ENCODE measurements around the gene GRM5.
"Not testable (repeated sequence)": the region's sequence is repeated elsewhere in the genome, so short reads cannot be mapped to it uniquely, and the experiment has no call there.

The GRM5 gene

GRCh38 chr11:89065651-89066201 lies at the start of gene GRM5:
Gene GRM5, minus strand, starts transcription at chr11:89065982. Its CDS starts 18,110 bp downstream, at chr11:89047872.
- not testable (repeated sequence) for H3K36me3 ChIP-seq (ENCODE audit: control insufficient read depth, insufficient read depth, low read length); DNase-seq (ENCODE audit: extremely low read depth, insufficient read length); H3K27me3 ChIP-seq (replicated peaks; ENCODE audit: control insufficient read depth, insufficient read depth, low read length); H3K4me3 ChIP-seq (replicated peaks; ENCODE audit: low read depth, low read length)

- H3K4me3 ChIP-seq (replicated peaks; ENCODE audit: low read depth, low read length); DNase-seq (ENCODE audit: extremely low read depth, insufficient read length); H3K27me3 ChIP-seq (replicated peaks; ENCODE audit: control insufficient read depth, insufficient read depth, low read length); H3K36me3 ChIP-seq (ENCODE audit: control insufficient read depth, insufficient read depth, low read length): not testable (repeated sequence)
- TF ChIP-seq, protein P1, sequence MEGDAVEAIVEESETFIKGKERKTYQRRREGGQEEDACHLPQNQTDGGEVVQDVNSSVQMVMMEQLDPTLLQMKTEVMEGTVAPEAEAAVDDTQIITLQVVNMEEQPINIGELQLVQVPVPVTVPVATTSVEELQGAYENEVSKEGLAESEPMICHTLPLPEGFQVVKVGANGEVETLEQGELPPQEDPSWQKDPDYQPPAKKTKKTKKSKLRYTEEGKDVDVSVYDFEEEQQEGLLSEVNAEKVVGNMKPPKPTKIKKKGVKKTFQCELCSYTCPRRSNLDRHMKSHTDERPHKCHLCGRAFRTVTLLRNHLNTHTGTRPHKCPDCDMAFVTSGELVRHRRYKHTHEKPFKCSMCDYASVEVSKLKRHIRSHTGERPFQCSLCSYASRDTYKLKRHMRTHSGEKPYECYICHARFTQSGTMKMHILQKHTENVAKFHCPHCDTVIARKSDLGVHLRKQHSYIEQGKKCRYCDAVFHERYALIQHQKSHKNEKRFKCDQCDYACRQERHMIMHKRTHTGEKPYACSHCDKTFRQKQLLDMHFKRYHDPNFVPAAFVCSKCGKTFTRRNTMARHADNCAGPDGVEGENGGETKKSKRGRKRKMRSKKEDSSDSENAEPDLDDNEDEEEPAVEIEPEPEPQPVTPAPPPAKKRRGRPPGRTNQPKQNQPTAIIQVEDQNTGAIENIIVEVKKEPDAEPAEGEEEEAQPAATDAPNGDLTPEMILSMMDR (IDR thresholded peaks at IDR 0.05; ENCODE audit: insufficient read depth, low read length, poor library complexity, severe bottlenecking): peak; percentile 65
These were observed 32.2 kb upstream of the GRM5 start for GRCh38 chr11:89097956-89098355.

DNA sequence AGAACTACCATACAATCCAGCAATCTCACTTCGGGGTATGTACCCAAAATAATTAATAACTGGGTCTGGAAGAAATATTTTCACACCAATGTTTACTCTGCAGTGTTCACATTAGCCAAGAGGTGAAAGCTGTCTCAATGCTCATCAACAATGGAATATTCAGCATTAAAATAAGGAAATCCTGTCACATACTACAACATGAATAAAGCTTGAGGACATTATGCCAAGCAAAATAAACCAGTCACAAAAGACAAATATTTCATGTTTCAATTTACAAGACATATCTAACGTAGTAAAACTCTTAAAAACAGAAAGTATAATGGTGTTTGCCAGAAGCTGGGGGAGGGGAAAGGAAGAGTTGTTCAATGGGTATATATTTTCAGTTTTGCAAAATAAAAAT lies 28.0 kb upstream of the GRM5 start:
- not testable (repeated sequence) for H3K4me3 ChIP-seq (replicated peaks; ENCODE audit: low read depth, low read length); DNase-seq (ENCODE audit: extremely low read depth, insufficient read length); H3K36me3 ChIP-seq (ENCODE audit: control insufficient read depth, insufficient read depth, low read length); H3K27me3 ChIP-seq (replicated peaks; ENCODE audit: control insufficient read depth, insufficient read depth, low read length)

DNA sequence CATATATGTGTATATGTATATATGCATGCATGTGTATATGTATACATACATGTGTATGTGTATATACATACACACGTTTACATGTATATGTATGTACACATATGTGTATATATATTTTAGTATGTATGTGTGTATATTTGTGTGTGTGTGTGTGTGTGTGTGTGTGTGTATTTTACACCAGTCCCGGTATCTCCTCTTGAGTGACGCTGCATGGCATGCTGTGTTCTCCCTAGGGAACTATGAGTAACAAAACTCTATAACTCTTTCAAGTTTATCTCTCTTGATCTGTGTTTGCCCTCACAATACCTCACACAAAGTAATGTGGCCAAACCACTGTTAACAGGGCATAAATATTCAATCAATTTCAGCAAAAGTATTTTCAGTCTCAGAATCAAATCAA lies 19.2 kb upstream of the GRM5 start:
- not testable (repeated sequence) for H3K4me3 ChIP-seq (replicated peaks; ENCODE audit: low read depth, low read length); H3K36me3 ChIP-seq (ENCODE audit: control insufficient read depth, insufficient read depth, low read length); DNase-seq (ENCODE audit: extremely low read depth, insufficient read length); H3K27me3 ChIP-seq (replicated peaks; ENCODE audit: control insufficient read depth, insufficient read depth, low read length)

DNA sequence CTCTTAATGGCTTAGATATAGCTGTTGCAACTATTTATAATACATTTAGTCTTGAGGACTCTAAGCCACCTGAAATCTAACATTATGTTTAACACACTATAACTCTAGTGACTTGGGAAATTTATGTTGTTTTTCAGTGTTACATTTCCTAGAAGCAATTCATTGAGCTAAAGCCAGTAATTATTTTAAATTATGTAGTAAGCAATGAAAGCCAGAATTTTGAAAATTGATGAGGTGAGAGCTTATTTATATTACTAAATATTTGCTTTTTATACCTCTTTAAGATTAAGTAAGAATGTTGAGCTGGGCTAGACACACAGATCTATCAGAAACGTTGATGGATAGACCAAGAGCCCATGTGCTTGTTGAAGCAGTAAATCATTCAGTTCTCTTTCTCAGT lies 5.1 kb upstream of the GRM5 start:
- H3K36me3 ChIP-seq (ENCODE audit: control insufficient read depth, insufficient read depth, low read length); H3K4me3 ChIP-seq (replicated peaks; ENCODE audit: low read depth, low read length); DNase-seq (ENCODE audit: extremely low read depth, insufficient read length); H3K27me3 ChIP-seq (replicated peaks; ENCODE audit: control insufficient read depth, insufficient read depth, low read length): not testable (repeated sequence)

- H3K27me3 ChIP-seq (replicated peaks; ENCODE audit: control insufficient read depth, insufficient read depth, low read length): no peaks in the 10 kb centered on the region
- no peak for DNase-seq (ENCODE audit: extremely low read depth, insufficient read length)
These were observed 1.5 kb upstream of the GRM5 start for GRCh38 chr11:89067264-89067663.

DNA sequence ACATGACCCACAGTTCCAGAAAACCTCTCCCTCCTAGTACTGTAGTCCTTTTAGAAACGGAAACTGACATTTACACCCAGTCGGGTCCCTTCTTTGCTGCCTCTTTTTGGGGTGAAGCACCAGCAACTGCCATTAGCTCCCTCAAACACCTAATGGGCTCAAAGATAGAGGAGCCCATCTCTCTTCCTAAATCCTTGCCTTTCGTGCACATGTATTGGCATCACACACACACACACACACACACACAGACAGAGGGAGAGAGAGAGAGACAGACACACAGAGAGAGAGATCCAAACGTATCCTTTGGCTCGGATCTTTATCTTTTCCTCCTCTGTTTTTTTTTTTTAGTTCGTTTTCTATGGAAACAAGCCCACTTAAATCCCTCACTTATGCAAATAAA lies 716 bp downstream of the GRM5 start:
- Histone ChIP-seq H3K36me3 (ENCODE audit: control insufficient read depth, insufficient read depth, low read length) (no peaks in the 10 kb centered on the region), H3K27me3 (replicated peaks; ENCODE audit: control insufficient read depth, insufficient read depth, low read length) (no peaks in the 10 kb centered on the region), H3K4me3 (replicated peaks; ENCODE audit: low read depth, low read length) (no peak overlapping the region)
- no peak for DNase-seq (ENCODE audit: extremely low read depth, insufficient read length)
- TF ChIP-seq, protein P1 (IDR thresholded peaks at IDR 0.05; ENCODE audit: insufficient read depth, low read length, poor library complexity, severe bottlenecking): no peak

More at GRCh38 chr11:89067264-89067663, 1.5 kb upstream of the GRM5 start:
- TF ChIP-seq, protein P1 (IDR thresholded peaks at IDR 0.05; ENCODE audit: insufficient read depth, low read length, poor library complexity, severe bottlenecking): no peak
- no peaks in the 10 kb centered on the region for H3K36me3 ChIP-seq (ENCODE audit: control insufficient read depth, insufficient read depth, low read length)
- H3K4me3 ChIP-seq (replicated peaks; ENCODE audit: low read depth, low read length): no peak overlapping the region

GRCh38 chr11:89063481-89063951 lies 2.3 kb downstream of the GRM5 start:
- not testable (repeated sequence) for H3K36me3 ChIP-seq (ENCODE audit: control insufficient read depth, insufficient read depth, low read length); H3K27me3 ChIP-seq (replicated peaks; ENCODE audit: control insufficient read depth, insufficient read depth, low read length); H3K4me3 ChIP-seq (replicated peaks; ENCODE audit: low read depth, low read length); DNase-seq (ENCODE audit: extremely low read depth, insufficient read length)

- not testable (repeated sequence) for H3K27me3 ChIP-seq (replicated peaks; ENCODE audit: control insufficient read depth, insufficient read depth, low read length); H3K36me3 ChIP-seq (ENCODE audit: control insufficient read depth, insufficient read depth, low read length); H3K4me3 ChIP-seq (replicated peaks; ENCODE audit: low read depth, low read length); DNase-seq (ENCODE audit: extremely low read depth, insufficient read length)
These were observed 2.9 kb downstream of the GRM5 start for GRCh38 chr11:89062771-89063298.

- H3K4me3 ChIP-seq (replicated peaks; ENCODE audit: low read depth, low read length); H3K36me3 ChIP-seq (ENCODE audit: control insufficient read depth, insufficient read depth, low read length); H3K27me3 ChIP-seq (replicated peaks; ENCODE audit: control insufficient read depth, insufficient read depth, low read length); DNase-seq (ENCODE audit: extremely low read depth, insufficient read length): not testable (repeated sequence)
These were observed 3.9 kb downstream of the GRM5 start for GRCh38 chr11:89061839-89062238.

DNA sequence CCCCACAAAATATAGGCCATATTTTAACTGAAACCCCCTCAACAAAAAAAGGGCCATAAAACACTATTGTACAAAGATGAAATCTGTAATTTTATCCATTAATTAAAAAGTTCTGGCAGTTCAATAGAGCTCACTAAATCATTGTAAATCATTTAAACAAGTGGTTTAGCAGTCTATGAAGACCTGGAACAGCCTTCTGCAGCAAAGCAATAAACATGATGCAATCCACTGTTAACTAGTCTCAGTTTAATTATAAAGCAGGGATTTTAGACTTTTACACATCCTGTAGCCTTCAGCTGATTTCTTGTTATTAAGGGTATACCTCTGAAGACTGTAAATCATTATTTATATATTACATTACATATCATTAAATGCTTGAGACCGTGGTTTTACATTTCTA lies 8.4 kb downstream of the GRM5 start:
- H3K4me3 ChIP-seq (replicated peaks; ENCODE audit: low read depth, low read length); H3K36me3 ChIP-seq (ENCODE audit: control insufficient read depth, insufficient read depth, low read length); DNase-seq (ENCODE audit: extremely low read depth, insufficient read length); H3K27me3 ChIP-seq (replicated peaks; ENCODE audit: control insufficient read depth, insufficient read depth, low read length): not testable (repeated sequence)

All from GM06990 (cell line).